ENCODE measurements around the gene POLE3.
"Not testable (repeated sequence)": the region's sequence is repeated elsewhere in the genome, so short reads cannot be mapped to it uniquely, and the experiment has no call there.

Gene POLE3

DNA sequence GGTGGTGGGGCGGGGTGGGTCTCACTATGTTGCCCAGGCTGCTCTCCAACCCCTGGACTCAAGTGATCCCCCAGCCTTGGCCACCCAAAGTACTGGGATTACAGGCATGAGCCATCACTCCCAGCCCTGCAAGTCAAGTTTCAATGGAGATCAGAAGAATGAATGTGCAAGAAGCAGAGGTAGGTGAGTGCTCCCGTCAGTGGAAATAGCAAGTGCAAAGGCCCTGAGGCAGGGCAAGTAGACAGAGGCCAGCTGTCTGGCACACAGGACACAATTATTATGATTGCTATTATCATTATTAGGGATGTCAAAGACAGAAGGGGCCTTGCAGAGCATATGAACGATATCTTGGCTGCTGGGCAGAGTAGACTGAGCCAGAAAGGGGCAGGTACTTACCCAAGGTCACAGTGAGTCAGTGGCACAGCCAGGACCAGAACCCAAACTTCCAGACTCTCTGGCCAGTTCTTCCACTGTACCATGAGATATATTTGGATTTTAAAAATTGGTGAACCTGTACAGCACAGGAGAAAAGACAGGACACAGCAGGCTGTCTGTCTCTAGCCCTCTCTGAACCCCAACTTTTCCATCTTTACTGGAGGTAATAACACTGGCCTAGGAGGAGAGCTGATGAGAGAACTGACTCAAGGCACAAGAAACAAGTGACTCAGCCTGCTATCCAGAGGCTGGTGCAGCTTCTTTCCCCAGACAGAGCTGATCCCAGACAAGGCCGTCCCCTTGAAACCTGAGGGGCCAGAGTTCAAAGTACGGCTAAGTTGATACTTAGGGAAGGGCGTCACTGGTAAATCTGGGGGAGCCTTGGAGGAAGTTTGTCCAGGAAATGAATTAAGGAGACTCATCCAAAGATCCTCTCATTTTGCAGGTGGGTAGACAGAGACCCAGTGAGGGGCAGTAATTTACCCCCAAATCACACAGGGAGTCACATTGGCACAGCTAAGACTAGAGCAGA is 35.1 kb downstream of the POLE3 start:
- DNase-seq, result no peak

DNA sequence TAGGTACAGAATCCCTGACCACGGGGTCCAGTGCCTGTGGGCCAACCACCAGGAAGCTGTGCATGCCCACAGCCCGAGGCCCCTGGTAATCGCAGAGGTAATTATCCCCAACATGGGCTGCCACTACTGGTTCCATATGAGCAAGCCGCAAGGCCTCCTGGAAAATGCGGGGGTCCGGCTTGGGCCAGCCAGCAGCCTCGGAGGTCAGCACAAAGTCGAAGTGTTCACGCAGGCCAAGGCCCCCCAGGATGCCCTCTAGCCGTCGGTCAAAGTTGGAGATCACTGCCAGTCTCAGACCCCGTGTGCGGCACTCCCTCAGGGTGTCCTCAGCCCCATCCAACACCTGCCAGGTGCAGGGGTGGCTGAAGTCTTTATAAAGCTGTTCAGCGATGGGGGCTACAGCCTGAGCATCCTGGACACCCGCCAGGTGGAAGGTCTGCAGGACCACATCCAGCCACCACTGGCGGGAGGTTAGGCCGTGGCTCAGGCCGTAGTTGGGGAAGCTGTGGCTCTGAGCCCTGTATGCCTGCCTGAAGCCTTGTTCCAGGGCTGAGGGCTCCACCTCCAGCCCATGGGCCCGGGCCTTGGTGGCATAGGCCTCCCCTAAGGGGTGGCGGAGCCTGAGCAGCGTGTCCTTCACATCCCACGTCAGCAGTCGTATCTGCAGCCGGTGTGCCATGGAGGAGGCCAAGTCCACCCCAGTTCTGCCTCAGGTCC is 36.6 kb downstream of the POLE3 start:
- no peak for DNase-seq

DNA sequence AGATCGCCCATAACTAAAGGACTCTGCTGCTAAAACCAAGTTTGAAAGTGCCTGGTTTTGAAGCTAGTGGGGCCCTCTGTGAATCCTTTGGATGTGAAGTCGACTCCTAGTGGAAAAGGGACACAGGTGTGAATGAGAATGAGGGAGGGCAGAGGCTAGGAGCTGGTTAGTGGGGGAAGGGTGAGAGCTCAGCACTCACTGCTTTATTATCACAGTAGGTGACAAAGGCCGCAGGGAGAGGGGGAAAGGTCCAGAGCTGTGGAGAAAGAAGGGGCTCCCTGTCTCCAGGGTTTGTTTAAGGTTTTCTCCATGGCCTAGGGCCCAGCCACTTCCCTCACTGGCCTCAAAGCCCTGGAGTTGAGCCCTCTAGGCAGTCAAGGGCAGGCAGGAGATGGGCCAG is 37.2 kb downstream of the POLE3 start:
- DNase-seq, result no peak

DNA sequence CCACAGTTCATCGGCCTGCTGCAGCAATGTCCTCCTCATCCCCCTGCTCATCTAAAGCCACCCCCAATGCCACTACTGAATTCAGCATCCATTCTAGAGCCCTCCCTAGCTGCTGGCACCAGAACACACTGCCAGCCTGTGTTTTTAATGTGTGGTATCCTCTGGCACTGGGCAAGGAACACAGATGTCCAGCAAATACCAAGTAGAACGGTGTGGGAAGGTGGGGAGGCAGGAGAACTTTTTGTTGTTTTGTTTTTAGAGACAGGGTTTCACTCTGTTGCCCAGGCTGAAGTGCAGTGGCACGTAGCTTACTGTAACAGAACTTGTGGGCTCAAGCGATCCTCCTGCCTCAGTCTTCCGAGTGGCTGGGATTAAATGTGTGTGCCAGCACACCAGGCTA is 38.4 kb downstream of the POLE3 start:
- DNase-seq, result no peak

DNA sequence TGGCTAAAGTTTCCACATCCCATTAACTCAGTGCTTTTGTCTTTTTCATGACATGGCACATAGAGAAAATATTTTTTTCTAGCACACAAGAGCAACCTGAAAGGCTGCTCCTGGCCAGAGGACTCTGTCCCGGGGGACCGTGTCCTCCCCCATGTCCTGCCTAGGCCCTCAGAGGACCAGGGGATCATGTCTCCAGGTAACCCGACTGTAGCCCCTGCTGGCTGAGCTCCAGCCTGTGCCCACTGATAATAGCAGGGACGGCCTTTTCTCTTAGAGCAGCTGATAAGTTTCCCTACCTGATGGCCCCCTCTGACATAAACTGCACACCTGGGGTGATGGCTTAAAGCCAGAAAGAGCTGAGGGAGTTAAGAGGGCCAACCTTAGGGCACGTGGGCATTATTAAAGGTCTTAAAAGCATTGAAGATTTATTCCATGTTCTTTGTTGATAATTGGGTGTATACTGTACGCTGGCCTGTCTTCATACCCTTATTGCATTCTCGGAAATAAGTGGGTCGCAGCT is 39.6 kb downstream of the POLE3 start:
- no peak for DNase-seq

DNA sequence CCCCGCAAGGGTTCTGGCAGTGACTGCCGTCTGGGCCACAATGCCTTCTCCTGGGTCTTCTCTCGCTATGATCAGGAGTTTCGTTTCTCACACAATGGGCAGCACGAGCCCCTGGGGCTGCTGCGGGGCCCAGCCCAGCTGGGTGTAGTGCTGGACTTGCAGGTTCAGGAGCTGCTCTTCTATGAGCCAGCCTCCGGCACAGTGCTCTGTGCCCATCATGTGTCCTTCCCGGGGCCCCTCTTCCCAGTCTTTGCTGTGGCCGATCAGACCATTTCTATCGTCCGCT is 40.7 kb downstream of the POLE3 start:
- no peak for DNase-seq

DNA sequence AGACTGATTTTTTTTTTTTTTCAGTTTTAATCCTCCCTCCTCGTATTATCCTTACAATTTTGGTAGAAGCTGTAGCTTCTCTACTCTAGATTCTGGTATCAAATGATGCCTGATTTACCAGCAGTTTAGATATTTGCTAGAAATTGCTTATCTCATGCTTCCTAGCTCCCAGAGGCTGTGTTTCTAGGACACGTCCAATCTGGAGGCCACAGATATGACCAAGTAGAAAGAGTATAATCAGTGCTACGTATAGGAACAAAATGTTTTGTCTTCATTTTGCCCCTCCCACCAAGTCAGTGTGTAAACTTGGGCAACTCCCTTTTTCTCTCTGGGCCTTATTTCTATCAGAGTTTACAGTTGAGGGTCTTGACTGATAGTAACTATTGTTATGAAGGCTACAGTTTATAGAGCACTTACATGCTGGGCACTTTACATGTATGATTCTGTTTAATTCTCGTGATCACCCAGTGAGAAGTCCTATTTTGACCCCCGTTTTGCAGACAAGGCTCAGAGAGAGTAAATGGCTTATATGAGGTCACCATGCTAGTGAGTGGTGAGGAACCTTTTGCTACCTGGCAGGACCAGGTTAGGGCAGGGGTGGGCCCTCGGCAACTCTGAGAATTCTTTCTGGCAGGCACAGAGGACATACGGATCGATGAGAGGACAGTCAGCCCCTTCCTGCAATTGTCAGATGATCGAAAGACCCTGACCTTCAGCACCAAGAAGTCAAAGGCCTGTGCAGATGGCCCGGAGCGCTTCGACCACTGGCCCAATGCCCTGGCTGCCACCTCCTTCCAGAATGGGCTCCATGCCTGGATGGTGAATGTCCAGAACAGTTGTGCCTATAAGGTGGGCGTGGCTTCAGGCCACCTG is 41.3 kb downstream of the POLE3 start:
- DNase-seq, result no peak

DNA sequence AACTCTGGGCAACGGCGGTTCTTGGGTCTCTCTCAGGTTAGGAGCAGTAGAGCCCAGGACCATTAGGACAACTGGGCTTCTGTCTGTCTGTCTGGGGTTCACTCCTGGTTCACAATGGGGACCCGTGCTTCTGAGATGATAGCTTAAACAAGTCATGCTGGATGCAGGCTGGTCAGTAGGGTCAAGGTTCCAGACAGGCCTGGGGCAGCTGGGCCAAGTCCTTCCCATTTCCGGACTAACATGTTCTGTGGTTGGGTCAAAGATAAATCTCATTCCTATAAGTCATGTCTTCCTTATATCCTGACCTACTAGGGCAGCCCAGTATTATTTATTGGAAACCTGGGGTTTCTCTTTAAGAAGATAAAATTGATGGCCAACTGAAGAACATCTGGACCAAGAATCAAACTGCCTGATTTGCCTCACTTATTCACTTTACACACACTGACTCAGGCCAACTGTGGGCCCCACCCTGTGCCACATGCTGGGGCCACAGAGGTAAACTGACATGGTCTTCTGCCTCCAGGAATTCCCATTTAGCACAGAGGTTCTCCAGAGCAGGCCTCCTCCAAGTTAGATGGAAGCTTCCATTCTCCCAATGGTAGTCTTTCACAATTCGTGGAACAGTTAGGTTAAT is 42.0 kb downstream of the POLE3 start:
- DNase-seq, result no peak

DNA sequence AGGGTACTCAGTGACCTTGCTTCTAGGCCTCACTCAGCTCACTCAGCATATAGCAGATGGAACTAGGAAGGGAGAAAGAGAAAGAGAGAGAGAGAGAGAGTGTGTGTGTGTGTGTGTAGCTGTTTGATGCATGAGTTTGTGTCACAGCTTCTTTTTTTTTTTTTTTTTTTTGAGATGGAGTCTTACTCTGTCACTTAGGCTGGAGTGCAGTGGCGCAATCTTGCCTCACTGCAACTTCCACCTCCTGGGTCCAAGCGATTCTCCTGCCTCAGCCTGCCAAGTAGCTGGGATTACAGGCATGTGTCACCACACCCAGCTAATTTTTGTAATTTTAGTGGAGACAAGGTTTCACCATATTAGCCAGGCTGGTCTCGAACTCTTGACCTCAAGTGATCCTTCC is 44.8 kb downstream of the POLE3 start:
- not testable (repeated sequence) for DNase-seq

DNA sequence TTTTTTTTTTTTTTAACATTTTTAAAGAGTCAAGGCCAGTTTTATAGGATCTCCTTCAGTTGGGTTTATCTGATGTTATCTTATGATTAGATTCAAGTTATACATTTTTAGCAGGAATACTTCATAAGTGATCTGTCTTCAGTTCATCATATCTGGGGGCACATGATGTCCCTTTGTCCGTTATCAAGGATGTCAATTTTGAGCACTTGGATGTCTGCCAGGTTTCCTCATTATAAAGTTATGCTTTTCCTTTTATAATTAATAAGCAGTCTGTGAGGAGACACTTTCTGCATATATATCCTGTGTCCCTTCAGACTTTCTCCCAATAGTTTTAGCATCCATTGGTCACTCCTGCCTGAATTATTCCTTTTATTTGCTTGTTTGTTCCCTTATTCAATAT is 45.5 kb downstream of the POLE3 start:
- DNase-seq, result no peak

DNA sequence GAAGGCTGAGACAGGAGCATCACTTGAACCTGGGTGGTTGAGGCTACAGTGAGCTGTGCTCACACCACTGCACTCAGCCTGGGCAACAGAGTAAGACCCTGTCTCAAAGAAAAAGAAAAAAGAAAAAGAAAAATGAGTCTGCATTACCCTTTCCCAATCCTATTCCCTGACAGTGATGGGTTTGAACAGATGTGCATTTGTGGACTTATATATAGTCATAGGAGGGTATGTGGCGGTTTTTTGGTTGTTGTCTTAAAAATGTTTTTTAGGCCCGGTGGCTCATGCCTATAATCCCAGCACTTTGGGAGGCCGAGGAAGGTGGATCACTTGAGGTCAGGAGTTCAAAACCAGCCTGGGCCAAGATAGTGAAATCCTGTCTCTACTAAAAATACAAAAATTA is 47.1 kb downstream of the POLE3 start:
- DNase-seq, result no peak

DNA sequence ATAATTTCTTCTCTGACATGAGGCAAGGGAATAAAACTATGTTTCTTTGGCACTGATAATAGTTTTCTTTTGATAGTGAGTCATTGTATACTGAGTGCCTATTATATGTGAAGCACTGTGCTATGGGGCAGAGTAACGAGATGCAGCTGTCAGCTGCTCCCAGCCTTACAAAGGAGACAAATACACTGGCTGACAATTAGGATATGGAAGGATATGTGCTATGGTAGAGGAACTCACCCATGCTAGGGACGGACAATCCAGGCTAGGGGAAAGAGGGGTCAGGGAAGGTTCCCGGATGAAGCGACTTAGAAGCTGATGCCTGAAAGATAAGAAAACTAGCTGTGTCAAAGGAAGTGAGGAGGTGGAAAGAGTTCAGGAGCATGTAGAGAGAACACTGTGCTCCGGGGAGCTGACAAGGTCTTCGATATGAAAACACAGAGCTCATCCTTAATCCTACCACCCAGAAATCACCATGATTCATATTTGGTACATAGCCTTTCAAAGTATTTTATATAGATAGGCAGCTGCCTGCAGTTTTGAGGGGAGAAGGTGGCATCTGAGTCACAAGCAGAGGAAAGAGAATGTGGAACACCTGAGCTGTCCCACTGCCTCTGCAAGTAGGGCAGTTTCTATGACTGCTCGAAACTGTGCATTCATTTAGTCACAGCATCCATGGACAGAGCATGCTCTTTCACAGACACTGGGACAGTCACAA is 49.0 kb downstream of the POLE3 start:
- DNase-seq, result no peak

DNA sequence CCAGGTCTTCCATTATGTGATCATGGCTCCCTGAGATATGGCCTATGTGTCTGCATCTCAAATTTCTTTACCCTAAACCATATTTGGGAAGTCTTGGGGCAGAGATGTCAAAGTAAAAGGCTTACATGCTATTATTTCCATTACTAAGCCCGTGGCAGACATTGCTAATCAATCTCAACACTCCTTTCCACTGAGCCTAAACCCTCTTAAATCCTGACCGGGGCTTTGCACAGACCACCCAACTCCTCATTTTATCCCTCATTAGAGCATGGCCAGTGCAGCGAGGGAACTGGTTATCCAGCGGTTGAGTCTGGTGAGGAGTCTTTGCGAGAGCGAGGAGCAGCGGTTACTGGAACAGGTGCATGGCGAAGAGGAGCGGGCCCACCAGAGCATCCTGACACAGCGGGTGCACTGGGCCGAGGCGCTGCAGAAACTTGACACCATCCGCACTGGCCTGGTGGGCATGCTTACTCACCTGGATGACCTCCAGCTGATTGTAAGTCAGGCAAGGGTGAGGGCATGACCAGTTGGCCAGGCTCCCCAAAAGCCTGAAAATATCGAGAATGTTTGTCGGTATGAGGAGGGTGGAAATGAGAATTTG is 50.1 kb downstream of the POLE3 start:
- DNase-seq, result no peak

DNA sequence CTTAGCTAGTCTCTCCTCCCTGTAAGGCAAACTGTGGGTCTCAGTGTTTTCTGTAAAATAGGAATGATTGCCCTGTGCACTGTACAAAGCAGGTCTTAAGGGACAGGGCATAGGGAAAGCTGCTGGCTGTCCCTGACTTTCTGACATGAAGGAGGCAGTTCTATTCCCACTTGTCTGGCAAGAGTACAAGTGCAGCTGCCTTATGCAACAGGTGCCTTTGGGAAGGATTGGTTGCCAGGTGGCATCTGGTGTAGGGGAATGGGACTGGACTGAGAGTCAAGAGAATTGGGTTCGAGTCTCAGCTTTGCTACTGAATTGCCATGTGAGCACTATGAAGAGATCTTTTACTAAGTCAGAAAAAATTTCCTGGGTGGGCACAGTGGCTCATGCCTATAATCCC is 51.1 kb downstream of the POLE3 start:
- no peak for DNase-seq
